Loucy (cell line): ENCODE measurements around the gene C8A.

Experiments used
- CTCF ChIP-seq: fragments of 200-600 bp; sonication (generic); conservative IDR thresholded peaks from 2 replicates; pipeline ENCODE4 v1.5.1; 2014; ENCODE audit warnings: mild to moderate bottlenecking, antibody characterized with exemption, low read length
- EZH2phosphoT487 ChIP-seq: fragments of 200-600 bp; IDR thresholded peaks from 2 replicates; pipeline ENCODE4 v1.6.1; 2018; ENCODE audit warnings: antibody characterized with exemption, mild to moderate bottlenecking, moderate library complexity, borderline replicate concordance

DNA sequence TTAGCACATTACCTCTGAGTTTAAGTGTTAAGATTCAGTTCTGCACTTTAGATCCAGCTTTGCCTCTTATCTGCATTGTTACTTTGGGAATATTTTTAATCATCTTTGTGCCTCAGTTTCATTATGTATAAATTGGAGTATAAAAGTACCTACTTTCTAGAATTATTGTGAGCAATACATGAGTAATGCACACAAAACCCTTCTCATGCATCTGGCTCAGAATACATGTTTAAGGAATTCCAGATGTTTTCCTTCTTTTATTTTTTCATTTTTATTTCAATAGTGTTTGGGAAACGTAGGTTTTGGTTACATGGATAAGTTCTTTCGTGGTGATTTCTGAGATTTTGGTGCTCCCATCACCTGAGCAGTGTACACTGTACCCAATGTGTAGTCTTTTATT lies 14.2 kb downstream of the C8A start:
- no peak for TF ChIP-seq CTCF
- TF ChIP-seq EZH2phosphoT487: no peak
